ENCODE measurements around the gene THEM4.
A peak's percentile ranks its signal among the peaks of the same experiment; 100 is the strongest.

THEM4 gene

DNA sequence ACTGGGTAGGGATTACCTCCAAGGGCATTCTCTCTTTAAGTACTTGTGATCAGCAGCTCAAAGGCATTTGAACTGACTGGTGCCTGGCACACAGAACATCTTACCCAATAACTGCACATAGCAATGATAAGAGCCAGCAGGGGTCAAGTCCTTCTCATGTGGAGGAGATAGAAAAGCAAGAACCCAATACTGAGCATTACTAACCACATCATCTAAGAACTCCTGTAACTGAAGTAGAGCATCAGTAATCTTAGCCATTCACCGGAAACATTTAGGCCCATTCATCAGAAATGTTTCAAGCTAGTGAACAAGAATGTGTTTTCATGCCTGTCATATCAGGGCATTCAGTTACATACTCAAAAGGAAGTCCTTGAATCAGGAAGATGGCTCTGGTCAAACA lies 33.6 kb upstream of the THEM4 start:
- Histone ChIP-seq H3K18ac (ENCODE audit: low read length) (no peak overlapping the region), H3K27ac (ENCODE audit: low read depth, low read length) (no peak overlapping the region), H2BK12ac (ENCODE audit: low read length) (no peak overlapping the region), H3K9me3 (ENCODE audit: insufficient read depth, low read depth, low read length) (no peaks in the 10 kb centered on the region), H3K4me2 (ENCODE audit: low read length) (no peak overlapping the region), H3K36me3 (ENCODE audit: control insufficient read depth in 1 of 2, insufficient read depth in 2 of 2, low read length in 2 of 2) (no peaks in the 10 kb centered on the region), H3K79me1 (ENCODE audit: low read length) (no peaks in the 10 kb centered on the region), H3K27me3 (ENCODE audit: insufficient read depth, low read length) (no peaks in the 10 kb centered on the region), H4K12ac (ENCODE audit: low read depth, low read length) (no peak overlapping the region), H3K14ac (ENCODE audit: low read length) (no peak overlapping the region), H3K4me1 (ENCODE audit: control insufficient read depth in 1 of 2, insufficient read depth in 2 of 2, low read length in 2 of 2) (no peaks in the 10 kb centered on the region), H3K23ac (ENCODE audit: low read length) (no peak overlapping the region), H3K4ac (ENCODE audit: low read depth, low read length) (no peak overlapping the region), H3K4me3 (ENCODE audit: low read depth, low read length) (no peak overlapping the region), H2BK120ac (ENCODE audit: insufficient read depth, low read length, poor library complexity) (no peak overlapping the region), H3K9ac (ENCODE audit: low read length) (no peak overlapping the region), H3K79me2 (ENCODE audit: control insufficient read depth, insufficient read depth, low read length, poor library complexity) (no peaks in the 10 kb centered on the region), H2BK5ac (ENCODE audit: low read depth, low read length, poor library complexity) (no peak overlapping the region), H2AFZ (ENCODE audit: insufficient read depth, low read length, poor library complexity) (no peak overlapping the region), H2AK5ac (ENCODE audit: low read length) (no peak overlapping the region), H4K8ac (ENCODE audit: low read depth, low read length) (no peak overlapping the region), H4K91ac (ENCODE audit: low read depth, low read length) (no peak overlapping the region)
- WGBS (ENCODE audit: extremely low coverage, insufficient coverage, insufficient read length) = no CpG with 5 or more reads among the region's 1 CpG
- peak; percentile 41 to 86 for DNase-seq

DNA sequence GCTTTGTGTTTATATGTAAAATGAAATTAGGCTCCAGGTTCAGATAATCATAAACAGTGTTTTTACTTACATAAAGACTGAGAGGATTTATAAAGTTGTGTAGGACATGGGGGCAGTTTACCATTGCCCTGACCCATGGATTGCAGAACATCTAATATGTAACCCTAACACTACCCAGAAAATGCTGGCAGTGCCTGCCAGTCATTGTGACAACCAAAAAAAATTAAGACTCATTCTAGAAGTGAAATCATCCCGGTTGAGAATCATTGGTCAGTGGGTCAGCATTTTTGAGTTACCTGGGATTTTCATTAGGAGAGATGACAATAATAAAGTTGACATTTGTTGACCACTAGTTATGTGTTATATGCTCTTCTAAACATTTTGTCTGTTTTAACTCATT lies 31.2 kb upstream of the THEM4 start:
- no peaks in the 10 kb centered on the region for H3K4me1 ChIP-seq (ENCODE audit: control insufficient read depth in 1 of 2, insufficient read depth in 2 of 2, low read length in 2 of 2)
- H3K18ac ChIP-seq (ENCODE audit: low read length) = no peak overlapping the region
- H3K79me2 ChIP-seq (ENCODE audit: control insufficient read depth, insufficient read depth, low read length, poor library complexity) = no peaks in the 10 kb centered on the region
- no peak overlapping the region for H2AK5ac ChIP-seq (ENCODE audit: low read length)
- no peak overlapping the region for H3K4ac ChIP-seq (ENCODE audit: low read depth, low read length)
- H2BK120ac ChIP-seq (ENCODE audit: insufficient read depth, low read length, poor library complexity) = no peak overlapping the region
- H4K8ac ChIP-seq (ENCODE audit: low read depth, low read length) = no peak overlapping the region
- no CpG with 5 or more reads among the region's 1 CpG for whole genome bisulfite sequencing (ENCODE audit: extremely low coverage, insufficient coverage, insufficient read length)
- H3K14ac ChIP-seq (ENCODE audit: low read length) = no peak overlapping the region
- no peak overlapping the region for H3K4me3 ChIP-seq (ENCODE audit: low read depth, low read length)
- no peak overlapping the region for H3K27ac ChIP-seq (ENCODE audit: low read depth, low read length)
- no peaks in the 10 kb centered on the region for H3K79me1 ChIP-seq (ENCODE audit: low read length)
- no peak for DNase-seq
- no peaks in the 10 kb centered on the region for H3K27me3 ChIP-seq (ENCODE audit: insufficient read depth, low read length)
- H3K9ac ChIP-seq (ENCODE audit: low read length) = no peak overlapping the region
- no peak overlapping the region for H2BK12ac ChIP-seq (ENCODE audit: low read length)
- H3K36me3 ChIP-seq (ENCODE audit: control insufficient read depth in 1 of 2, insufficient read depth in 2 of 2, low read length in 2 of 2) = no peaks in the 10 kb centered on the region
- H3K4me2 ChIP-seq (ENCODE audit: low read length) = no peak overlapping the region
- no peak overlapping the region for H4K12ac ChIP-seq (ENCODE audit: low read depth, low read length)
- no peak overlapping the region for H2AFZ ChIP-seq (ENCODE audit: insufficient read depth, low read length, poor library complexity)
- H3K9me3 ChIP-seq (ENCODE audit: insufficient read depth, low read depth, low read length) = no peaks in the 10 kb centered on the region
- no peak overlapping the region for H2BK5ac ChIP-seq (ENCODE audit: low read depth, low read length, poor library complexity)
- H3K23ac ChIP-seq (ENCODE audit: low read length) = no peak overlapping the region
- H4K91ac ChIP-seq (ENCODE audit: low read depth, low read length) = no peak overlapping the region

DNA sequence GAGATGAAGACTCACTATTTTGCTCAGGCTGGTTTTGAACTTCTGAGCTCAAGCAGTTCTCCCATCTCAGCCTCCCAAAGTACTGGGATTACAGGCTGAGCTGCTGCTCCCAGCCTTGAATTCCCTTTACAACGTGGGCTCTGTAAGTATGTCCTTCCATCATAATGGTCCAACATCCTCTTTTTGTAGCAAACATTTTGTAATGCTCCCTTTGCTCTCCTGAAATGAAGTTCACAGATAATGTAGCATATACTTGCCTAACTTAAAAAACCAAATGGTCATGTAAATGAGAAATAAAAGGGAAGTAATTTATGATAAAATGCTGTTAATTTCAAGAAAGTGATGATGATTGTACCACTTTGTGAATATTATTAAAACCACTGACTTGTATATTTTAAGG lies 30.5 kb upstream of the THEM4 start:
- Histone ChIP-seq H3K23ac (ENCODE audit: low read length) (no peak overlapping the region), H3K27me3 (ENCODE audit: insufficient read depth, low read length) (no peaks in the 10 kb centered on the region), H4K91ac (ENCODE audit: low read depth, low read length) (no peak overlapping the region), H2BK120ac (ENCODE audit: insufficient read depth, low read length, poor library complexity) (no peak overlapping the region), H3K79me1 (ENCODE audit: low read length) (no peaks in the 10 kb centered on the region), H3K18ac (ENCODE audit: low read length) (no peak overlapping the region), H3K4ac (ENCODE audit: low read depth, low read length) (no peak overlapping the region), H3K79me2 (ENCODE audit: control insufficient read depth, insufficient read depth, low read length, poor library complexity) (no peaks in the 10 kb centered on the region), H3K9me3 (ENCODE audit: insufficient read depth, low read depth, low read length) (no peaks in the 10 kb centered on the region), H3K36me3 (ENCODE audit: control insufficient read depth in 1 of 2, insufficient read depth in 2 of 2, low read length in 2 of 2) (no peaks in the 10 kb centered on the region), H3K4me2 (ENCODE audit: low read length) (no peak overlapping the region), H2AFZ (ENCODE audit: insufficient read depth, low read length, poor library complexity) (no peak overlapping the region), H3K27ac (ENCODE audit: low read depth, low read length) (no peak overlapping the region), H2AK5ac (ENCODE audit: low read length) (no peak overlapping the region), H2BK5ac (ENCODE audit: low read depth, low read length, poor library complexity) (no peak overlapping the region), H2BK12ac (ENCODE audit: low read length) (no peak overlapping the region), H3K9ac (ENCODE audit: low read length) (no peak overlapping the region), H3K14ac (ENCODE audit: low read length) (no peak overlapping the region), H4K12ac (ENCODE audit: low read depth, low read length) (no peak overlapping the region), H3K4me1 (ENCODE audit: control insufficient read depth in 1 of 2, insufficient read depth in 2 of 2, low read length in 2 of 2) (no peaks in the 10 kb centered on the region), H3K4me3 (ENCODE audit: low read depth, low read length) (no peak overlapping the region), H4K8ac (ENCODE audit: low read depth, low read length) (no peak overlapping the region)
- no peak for DNase-seq
- WGBS (ENCODE audit: extremely low coverage, insufficient coverage, insufficient read length) = no CpG with 5 or more reads among the region's 1 CpG

DNA sequence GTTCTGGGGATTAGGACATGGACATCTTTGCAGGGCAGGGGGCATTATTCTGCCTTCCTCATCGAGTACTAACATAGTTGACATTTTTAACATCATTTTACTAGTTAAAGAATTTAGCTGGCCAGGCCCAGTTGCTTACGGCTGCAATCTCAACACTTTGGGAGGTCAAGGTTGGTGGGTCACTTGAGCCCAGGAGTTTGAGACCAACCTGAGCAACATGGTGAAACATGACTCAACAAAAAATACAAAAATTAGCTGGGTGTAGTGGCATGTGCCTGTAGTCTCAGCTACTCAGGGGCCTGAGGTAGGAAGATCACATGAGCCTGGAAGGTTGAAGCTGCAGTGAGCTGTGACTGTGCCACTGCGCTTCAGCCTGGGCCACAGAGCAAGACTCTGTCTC lies 29.8 kb upstream of the THEM4 start:
- no peaks in the 10 kb centered on the region for H3K36me3 ChIP-seq (ENCODE audit: control insufficient read depth in 1 of 2, insufficient read depth in 2 of 2, low read length in 2 of 2)
- WGBS (ENCODE audit: extremely low coverage, insufficient coverage, insufficient read length) = no CpG with 5 or more reads among the region's 3 CpGs
- no peak overlapping the region for H3K4ac ChIP-seq (ENCODE audit: low read depth, low read length)
- no peak overlapping the region for H2AFZ ChIP-seq (ENCODE audit: insufficient read depth, low read length, poor library complexity)
- no peak overlapping the region for H2BK120ac ChIP-seq (ENCODE audit: insufficient read depth, low read length, poor library complexity)
- H2BK12ac ChIP-seq (ENCODE audit: low read length) = no peak overlapping the region
- H4K91ac ChIP-seq (ENCODE audit: low read depth, low read length) = no peak overlapping the region
- H4K8ac ChIP-seq (ENCODE audit: low read depth, low read length) = no peak overlapping the region
- H3K14ac ChIP-seq (ENCODE audit: low read length) = no peak overlapping the region
- no peak overlapping the region for H2BK5ac ChIP-seq (ENCODE audit: low read depth, low read length, poor library complexity)
- no peaks in the 10 kb centered on the region for H3K79me1 ChIP-seq (ENCODE audit: low read length)
- peak; percentile 5 to 69 for DNase-seq
- H3K18ac ChIP-seq (ENCODE audit: low read length) = no peak overlapping the region
- H3K27ac ChIP-seq (ENCODE audit: low read depth, low read length) = no peak overlapping the region
- H3K9ac ChIP-seq (ENCODE audit: low read length) = no peak overlapping the region
- no peak overlapping the region for H2AK5ac ChIP-seq (ENCODE audit: low read length)
- H3K23ac ChIP-seq (ENCODE audit: low read length) = no peak overlapping the region
- no peaks in the 10 kb centered on the region for H3K4me1 ChIP-seq (ENCODE audit: control insufficient read depth in 1 of 2, insufficient read depth in 2 of 2, low read length in 2 of 2)
- H3K79me2 ChIP-seq (ENCODE audit: control insufficient read depth, insufficient read depth, low read length, poor library complexity) = no peaks in the 10 kb centered on the region
- no peaks in the 10 kb centered on the region for H3K9me3 ChIP-seq (ENCODE audit: insufficient read depth, low read depth, low read length)
- H4K12ac ChIP-seq (ENCODE audit: low read depth, low read length) = no peak overlapping the region
- no peak overlapping the region for H3K4me2 ChIP-seq (ENCODE audit: low read length)
- H3K4me3 ChIP-seq (ENCODE audit: low read depth, low read length) = no peak overlapping the region
- H3K27me3 ChIP-seq (ENCODE audit: insufficient read depth, low read length) = no peaks in the 10 kb centered on the region

Data from trophoblast cell (in vitro differentiated cells and primary cell).